GM15510 (cell line): ENCODE measurements around the gene POMGNT1.

ENCODE experiments used
- POLR2A ChIP-seq: IDR thresholded peaks from 3 replicates; pipeline ENCODE4 v1.6.1; 2011; ENCODE audit warnings: borderline replicate concordance; ENCODE audit not compliant: insufficient read length; ENCODE audit errors: extremely low read depth

The POMGNT1 gene

DNA sequence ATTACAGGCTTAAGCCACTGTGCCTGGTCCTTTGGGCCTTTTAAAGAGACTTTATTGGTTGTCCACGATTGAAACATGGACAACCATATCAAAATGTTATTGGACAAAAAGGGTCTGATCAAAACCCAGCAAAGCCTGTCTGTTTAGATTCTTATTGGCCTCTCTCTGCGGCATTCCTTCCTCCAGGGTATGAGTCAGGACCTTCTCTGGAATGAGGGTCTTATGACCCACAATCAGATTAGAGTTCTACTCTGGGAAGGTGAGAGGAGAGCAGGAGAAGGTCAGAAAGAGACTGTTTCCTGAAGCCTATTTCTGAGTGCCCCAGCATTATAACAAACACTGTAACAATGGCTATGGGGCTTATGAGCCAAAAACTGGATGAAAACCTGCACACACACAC is 12.8 kb upstream of the POMGNT1 start:
- no peak for TF ChIP-seq POLR2A

DNA sequence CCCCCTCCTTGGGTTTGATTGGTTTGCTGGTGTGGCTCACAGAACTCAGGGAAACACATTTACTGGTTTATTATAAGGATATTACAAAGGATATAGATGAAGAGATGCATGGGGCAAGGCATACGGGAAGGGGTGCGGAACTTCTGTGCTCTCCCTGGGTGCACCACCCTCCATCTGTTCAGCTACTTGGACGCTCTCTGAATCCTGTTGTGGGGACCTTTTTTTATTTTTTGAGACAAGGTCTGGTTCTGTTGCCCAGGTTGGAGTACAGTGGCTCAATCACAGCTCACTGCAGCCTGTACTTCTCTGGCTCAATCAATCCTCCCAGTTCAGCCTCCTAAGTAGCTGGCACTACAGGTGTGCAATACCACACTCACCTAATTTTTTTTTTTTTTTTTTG is 12.3 kb upstream of the POMGNT1 start:
- TF ChIP-seq POLR2A, result no peak

DNA sequence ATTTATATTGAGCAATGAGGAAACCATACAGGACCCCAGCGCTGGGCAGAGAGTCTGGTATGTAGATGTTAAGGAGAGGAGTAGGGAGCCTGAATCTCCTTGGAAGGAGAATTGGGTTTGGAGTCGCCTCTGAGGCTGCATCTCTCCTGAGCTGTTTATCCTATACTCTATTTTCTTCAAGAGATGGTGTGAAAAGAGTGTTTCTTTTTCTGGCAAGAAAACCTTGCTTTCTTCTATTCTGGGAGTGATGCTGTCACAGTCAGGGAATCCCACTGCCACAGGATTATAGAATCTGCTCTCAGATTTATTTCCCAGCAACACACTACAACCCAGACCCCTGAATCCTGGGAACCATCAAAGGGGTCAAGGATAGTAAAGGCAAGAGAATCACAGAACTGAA is 8.2 kb upstream of the POMGNT1 start:
- TF ChIP-seq POLR2A, result no peak

DNA sequence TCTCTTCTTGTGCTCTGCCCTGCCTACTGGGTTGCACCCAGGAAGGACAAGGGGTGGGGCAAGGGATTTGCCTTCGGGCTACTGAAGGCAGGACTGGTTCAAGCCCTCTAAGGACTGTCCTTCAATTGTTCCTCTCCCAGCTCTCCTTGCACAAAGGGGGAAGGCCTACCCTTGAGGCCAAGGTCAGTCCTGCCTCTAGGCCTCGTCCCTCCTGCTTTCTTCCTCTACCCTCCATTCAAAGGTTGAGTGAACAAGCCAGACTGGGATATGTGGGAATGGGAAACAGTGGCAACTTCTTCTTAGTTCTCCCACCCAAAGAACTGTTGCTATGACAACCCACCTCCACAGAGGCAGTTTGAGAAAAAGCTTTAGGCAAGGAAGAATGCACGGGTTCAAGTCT is 7.6 kb upstream of the POMGNT1 start:
- TF ChIP-seq POLR2A, result no peak

DNA sequence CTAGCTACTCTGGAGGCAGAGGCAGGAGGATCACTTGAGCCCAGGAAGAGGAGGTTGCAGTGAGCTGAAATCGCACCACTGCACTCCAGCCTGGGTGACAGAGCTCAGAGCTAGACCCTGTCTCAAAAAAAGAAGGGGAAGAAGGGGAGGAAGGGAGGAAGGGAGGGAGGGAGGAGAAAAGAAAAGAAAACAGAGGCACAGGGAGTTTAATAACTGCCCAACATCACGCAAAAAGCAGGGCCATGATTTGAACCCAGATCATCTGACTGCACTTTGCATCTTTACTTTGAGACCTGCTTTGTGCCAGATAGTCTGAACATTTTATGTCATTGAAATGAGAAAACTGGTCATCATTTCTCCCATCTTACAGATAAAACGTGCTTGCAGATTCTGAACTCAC is 6.9 kb upstream of the POMGNT1 start:
- TF ChIP-seq POLR2A, result no peak

DNA sequence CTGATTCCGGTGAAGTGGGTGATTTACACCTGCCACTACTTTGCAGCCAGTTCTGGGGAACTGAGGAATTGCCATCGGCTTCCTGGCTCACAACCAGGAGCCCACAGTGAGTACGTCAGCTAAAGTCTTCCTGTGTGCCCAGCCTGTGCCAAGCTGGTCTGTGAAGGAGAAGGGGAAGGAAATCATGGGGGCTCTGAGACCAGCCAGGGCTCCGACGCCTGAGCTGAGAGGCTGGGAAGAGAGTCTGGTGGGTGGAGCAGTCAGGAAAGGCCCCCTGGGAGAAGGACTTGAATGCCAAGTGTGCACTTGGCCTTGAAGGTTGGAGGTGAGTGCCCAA is 6.1 kb upstream of the POMGNT1 start:
- TF ChIP-seq POLR2A, result no peak

DNA sequence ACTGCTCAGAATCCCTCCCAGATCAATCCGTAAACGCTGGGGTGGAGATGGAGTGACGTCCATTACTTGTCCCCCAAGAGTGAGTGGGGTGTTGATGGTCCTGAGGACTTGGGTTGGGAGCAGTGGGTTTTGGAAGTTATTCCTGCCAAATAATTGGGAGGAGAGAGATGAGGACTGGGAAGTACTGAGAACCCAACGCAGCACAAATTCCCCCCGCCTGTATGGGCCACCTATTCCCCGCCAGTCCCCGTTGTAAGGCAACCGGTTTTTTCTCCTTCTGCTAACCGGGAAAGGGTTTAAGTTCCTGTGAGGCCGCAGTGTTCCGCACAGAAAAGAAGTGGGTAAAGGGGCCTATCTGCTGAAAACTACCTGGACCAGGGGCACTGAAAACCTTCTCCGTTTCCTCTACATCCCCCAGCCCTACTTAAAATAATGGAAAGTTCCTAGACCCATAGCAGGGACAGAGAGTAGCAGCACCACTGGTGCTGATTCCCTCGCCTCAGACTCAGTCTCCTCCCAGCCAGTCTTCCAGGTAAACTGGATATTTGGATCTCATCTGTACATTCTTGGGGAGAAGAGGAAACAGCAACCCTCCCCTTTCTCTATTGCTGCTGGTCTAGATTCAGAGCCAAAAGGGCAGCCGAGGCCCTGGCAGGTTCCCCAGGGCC is 5.6 kb upstream of the POMGNT1 start:
- TF ChIP-seq POLR2A, result no peak

DNA sequence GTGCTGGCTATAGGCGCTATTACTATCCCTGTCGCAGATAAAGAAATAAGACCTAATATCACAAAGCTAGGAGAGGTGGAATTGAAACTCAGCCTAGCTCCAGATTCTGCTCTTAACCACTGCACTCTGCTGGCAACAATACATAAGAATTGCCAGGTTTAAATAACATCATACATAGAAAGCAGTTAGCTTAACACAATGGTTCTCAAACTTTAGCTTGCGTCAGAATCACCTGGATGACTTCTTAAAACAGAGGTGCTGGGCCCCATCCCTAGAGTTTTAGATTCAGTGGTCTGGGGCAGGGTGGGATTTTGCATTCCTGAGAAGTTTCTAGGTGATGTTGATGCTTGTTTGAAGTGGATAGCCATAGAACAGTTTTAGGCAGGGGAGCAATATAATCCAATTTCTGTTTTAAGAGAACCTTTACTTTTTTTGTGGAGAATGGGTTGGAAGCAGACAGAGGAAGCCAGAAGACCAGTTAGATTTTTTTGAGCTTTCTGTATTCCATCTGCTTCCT is 1.1 kb upstream of the POMGNT1 start:
- no peak for TF ChIP-seq POLR2A

DNA sequence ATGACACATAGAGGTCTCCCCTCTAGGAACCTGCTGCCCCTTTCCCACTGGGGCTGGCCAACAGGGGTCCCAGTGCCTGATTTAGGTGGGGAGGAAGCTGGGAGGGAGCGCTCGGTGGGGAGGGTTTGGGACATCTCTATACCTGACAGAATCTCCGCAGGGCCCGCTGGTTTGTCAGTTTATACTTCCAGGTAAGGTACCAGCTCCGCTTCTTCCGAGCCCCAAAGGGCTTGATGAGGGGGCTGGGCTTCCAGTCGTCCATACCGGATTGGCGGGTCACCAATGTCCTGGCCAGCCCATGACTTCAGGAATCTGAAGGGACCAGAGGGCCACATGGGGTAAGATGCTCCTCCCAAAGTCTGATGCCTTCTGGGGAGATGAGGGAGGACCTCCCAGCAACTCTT is 672 bp downstream of the POMGNT1 start:
- TF ChIP-seq POLR2A, result no peak

DNA sequence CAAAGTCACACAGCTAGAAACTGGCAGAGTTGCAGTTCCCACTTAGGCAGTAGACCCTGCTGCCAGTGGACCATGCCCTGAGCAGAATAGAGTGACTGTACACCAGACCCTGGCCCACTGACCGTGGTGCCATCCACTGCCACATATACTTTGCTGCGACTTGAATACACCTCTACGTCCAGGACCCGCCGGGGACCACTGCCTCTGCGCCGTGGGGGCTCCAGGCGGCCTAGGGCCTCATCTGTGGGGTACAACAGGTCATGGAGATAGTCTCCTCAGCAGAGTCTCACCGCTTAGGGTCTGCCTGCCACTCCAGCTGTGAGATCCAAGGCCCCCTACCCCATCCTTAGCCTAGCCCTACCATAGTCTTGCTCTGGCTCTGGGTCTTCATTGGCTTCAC is 1.6 kb downstream of the POMGNT1 start:
- no peak for TF ChIP-seq POLR2A

DNA sequence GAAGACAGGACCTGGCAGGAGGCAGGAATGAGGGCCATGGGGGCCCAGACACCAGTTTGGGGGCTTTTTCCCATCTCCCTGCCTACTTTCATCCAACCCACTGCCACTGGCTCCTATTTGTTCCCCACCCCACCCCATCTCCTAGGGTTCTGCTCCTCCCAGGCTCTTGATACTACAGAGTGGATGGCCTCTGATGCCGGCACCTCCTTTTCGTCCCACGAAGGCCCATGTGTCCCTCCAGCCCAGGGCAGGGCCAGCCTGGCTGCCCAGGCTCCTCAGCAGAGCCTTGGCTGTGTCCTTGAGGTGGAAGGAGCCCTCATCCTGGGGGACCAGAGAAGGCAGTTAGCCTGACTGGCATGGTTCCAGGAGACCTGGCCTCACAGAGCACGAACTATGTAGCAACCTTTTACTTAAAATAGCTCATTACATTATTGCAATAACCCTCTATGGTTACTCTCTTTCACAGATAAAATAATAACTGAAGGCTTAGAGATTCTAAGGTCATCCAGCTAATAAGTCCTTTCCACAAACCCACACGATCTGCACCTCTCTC is 3.5 kb downstream of the POMGNT1 start:
- TF ChIP-seq POLR2A, result no peak

DNA sequence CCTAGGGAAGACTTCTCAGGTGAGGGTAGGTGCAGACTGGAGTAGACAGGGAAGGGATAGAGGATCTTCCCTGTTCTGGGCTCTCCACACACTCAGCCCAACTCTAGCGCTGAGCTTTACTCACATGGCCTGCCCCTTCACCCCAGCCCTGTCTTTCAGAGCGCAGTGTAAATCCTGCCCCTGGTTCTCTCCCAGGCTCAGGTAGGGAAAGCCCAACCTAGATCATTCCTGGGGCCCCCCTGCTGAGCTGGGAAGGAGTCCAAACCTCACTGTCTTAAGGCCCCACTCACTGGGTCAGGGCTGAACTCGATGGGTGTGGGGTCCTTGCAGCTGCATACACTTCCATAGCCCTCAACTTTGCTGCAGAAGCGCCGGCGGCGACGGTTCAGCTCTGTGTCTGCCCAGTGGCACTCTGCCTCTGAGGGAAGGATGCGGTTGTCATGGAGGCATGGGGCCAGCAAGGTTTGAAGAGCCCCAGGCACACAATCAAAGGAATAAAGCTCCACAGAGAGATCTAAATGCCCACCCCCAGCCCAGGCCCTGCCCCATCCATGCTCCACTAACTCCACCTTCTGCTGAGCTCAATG is 4.2 kb downstream of the POMGNT1 start:
- no peak for TF ChIP-seq POLR2A

DNA sequence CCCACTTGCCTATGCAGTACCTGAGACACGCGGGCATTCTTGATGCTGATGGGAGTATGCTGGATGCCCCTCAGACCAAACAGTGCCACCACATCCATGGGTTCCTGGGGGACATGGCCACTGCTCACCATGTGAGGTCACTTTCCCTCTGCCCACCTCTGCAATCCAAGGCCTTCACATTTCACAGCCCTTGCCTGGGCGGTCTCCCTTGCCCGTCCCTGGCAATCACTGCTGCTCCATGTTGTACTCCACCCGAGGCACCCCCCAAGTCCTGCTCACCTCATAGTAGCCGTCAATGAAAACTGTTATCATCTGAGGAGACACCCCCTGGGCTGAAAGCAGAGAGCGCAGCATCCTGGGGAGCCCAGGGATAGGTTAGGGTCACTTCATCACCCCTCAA is 4.9 kb downstream of the POMGNT1 start:
- no peak for TF ChIP-seq POLR2A

DNA sequence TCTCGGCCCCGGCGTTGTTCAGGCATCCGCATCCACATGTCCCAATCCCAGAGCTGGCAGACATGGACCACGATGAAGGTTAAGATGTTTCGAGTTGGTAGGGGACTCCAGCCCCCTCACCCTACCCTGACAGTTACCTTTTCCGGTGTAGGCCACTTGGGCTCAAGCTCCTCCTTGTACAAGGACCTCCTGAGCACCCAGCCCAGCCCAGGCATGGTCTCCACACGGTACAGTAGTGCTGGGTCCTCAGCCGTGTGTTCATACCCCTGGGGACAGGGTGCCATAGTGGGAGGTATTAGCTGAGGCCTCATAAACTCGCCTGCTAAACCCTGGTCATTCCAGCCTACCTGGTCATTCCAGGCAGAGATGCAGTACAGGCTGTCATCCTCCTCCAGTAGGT is 6.1 kb downstream of the POMGNT1 start:
- no peak for TF ChIP-seq POLR2A

DNA sequence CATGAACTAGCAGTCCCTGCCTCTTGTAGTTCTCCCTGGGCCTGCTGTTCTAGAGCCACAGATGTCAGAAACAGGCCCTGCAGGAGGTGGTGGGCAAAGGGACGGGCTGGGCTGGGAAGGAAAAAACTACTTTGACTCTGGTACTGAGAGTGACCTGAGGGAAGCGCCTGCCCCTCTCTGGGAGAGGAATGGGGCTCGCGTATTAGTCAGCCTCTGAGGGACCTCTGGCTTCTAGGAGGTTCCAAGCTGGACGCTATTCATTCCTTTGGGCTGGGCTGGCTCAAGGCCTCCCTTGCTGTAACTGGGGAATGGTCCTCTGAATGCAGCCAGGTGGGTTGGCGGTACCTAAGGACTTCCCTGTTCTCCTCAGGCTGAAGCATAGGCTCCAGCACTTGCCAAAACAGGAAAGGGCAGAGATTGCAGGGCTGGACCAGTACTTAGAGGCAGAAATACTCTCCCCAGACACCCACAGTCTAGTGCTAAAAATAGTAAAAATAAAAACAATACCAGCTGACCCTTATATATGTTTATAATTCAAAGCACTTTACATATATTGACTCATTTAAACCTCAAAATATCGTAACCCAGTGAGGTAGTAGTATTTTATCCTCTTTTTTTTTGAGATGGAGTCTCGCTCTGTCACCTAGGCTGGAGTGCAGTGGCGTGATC is 7.1 kb downstream of the POMGNT1 start:
- no peak for TF ChIP-seq POLR2A

DNA sequence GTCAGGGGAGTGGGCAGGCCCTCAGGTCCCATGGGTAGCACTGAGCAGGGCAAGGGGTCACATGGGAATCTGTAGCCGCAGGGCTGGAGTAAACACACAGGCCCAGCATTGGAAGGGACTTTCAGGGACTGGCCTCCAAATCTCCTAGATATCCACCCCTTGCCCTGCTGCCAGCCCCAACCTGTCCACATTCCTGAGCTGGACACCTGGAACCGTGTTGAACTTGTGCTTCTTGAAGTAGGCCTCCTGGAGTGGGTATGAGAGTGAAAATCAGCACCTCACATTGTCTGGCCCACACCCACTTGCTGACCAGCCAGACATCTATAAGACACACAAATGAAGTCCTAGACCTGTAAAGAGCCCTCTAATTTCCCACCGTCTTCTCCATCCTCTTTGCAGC is 7.7 kb downstream of the POMGNT1 start:
- TF ChIP-seq POLR2A, result no peak

DNA sequence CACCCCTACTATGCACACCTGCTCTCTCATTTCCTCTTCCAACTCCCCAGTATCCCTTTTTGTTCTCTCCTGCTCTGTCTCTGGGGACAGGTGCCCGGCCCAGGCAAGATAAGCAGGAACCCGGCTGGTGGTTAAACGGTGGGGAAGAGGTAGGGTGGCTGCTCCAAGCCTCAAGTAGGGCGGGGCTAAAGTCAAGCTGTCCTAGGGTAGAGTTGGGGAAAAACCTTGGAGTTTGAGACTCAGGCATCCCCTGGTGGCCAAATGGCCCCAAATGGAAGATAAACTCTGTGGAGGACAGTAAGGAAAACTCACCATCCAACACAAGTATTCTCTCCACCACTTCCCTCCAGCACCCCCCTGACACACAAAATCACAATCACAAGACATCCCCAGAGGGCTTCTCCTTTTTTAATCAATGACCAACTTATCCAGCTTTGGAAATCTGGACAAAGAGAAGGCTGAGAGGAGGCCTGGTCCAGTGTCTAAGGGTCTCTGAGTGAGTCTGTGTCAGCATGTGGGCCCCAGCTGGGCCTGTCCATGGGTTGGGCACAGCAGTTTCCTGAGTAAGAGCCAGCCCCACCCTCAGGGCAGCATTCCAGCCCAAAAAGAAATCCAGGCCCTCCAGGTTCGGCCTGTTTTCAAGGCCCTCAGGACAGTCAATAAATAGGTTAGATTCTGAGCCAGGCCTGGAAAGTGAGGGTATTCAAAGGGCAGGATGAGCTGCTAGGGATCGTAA is 9.8 kb downstream of the POMGNT1 start:
- no peak for TF ChIP-seq POLR2A
